ENCODE results near the gene DOCK2. TPM values are rescaled to one million over a fixed set of nuclear protein-coding genes. Genes with fewer than 3 reads are reported as not detected.

The DOCK2 gene
- total and polyA plus RNA-seq, 3 donors from 2014 or later, result 6.8 to 8.9 (median 7.3) TPM

GRCh38 chr5:169634606-169635005, 2.5 kb upstream of the DOCK2 start:
- Histone ChIP-seq H3K9me3 (no peaks in the 10 kb centered on the region), H3K4me3 (no peak overlapping the region), H3K4me1 (no peaks in the 10 kb centered on the region), H3K27ac (no peak overlapping the region), H3K36me3 (ENCODE audit: low read depth, missing control alignments) (no peaks in the 10 kb centered on the region), H3K27me3 (no peaks in the 10 kb centered on the region)
- TF ChIP-seq POLR2A (IDR thresholded peaks at IDR 0.05) (no peak), CTCF (IDR thresholded peaks at IDR 0.05) (no peak)
- intact Hi-C loops (cut with DNase I; ENCODE audit: low total_unique reads), result no loop called here
- WGBS, 2 donors, result 82 to 87% methylated on average over 1 of the region's 1 CpG
- no peak for DNase-seq

DNA sequence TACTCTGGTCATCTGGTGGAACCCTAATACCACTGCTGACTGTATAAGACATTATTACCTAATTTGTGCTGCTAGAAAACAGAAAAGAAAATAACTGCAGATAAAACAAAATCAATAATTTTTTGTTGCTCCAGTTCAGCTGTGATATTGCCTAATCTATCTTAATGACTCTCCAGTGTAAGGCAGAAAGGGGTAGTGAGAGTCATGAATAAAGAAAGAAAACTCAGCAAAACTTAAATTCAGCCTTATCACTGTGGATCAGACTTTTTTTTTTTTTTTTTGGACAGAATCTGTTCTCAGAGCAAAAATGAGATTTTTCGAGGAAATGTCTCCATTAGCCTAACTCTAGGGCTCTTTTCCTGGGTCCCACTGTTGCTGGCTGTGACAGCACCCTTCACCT, 1.1 kb upstream of the DOCK2 start:
- TF ChIP-seq CTCF (IDR thresholded peaks at IDR 0.05) (no peak), POLR2A (IDR thresholded peaks at IDR 0.05) (no peak)
- Histone ChIP-seq H3K9me3 (no peaks in the 10 kb centered on the region), H3K4me1 (no peaks in the 10 kb centered on the region), H3K36me3 (ENCODE audit: low read depth, missing control alignments) (no peaks in the 10 kb centered on the region), H3K27ac (no peak overlapping the region), H3K4me3 (no peak overlapping the region), H3K27me3 (no peaks in the 10 kb centered on the region)
- intact Hi-C loops (cut with DNase I; ENCODE audit: low total_unique reads), result no loop called here
- DNase-seq, result no peak
- 56 to 61% methylated on average over 1 of the region's 1 CpG for WGBS, 2 donors

- peak overlapping the region; percentile 46 to 53 for H3K4me3 ChIP-seq
- H3K9me3 ChIP-seq, result no peaks in the 10 kb centered on the region
- no peaks in the 10 kb centered on the region for H3K4me1 ChIP-seq
- no peak for DNase-seq
- H3K27me3 ChIP-seq, result no peaks in the 10 kb centered on the region
- no peak overlapping the region for H3K27ac ChIP-seq
- TF ChIP-seq CTCF (IDR thresholded peaks at IDR 0.05) (no peak), POLR2A (IDR thresholded peaks at IDR 0.05) (no peak)
- 46 to 49% methylated on average over 23 of the region's 23 CpGs for WGBS, 2 donors
- H3K36me3 ChIP-seq (ENCODE audit: low read depth, missing control alignments), result no peaks in the 10 kb centered on the region
- intact Hi-C loops (cut with DNase I; ENCODE audit: low total_unique reads), result no loop called here
Measured at GRCh38 chr5:169636477-169637084, 494 bp upstream of the DOCK2 start.

DNA sequence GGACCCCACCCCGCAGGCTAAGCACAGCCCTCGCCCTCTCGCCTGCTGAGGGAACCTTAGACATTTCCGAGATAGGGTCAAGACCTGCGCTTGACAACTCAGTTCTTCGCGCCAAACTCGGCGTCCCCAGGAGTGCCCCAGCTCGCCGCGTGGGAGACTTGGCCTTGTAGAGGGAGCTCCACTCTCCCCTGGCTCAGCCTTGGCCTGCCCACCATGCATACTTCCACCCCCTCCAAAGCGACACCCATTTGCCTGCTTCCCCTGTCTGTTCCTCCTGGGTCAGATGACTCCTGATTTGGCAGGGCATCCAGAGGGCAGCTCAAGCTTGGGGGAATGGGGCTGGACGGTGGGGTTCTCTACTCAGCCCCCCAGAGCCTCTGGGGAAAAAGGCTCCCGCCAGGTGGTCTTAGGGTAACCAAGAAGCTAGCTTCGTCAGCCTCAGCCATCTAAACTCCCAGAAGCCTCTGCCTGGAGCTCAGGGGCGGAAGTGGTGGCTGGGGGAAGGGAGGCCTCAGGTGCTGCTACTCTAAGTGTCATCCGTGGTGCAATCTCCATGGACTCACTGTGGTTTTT, 560 bp downstream of the DOCK2 start:
- intact Hi-C loops (cut with DNase I; ENCODE audit: low total_unique reads), result no loop called here
- no peak overlapping the region for H3K27ac ChIP-seq
- no peaks in the 10 kb centered on the region for H3K36me3 ChIP-seq (ENCODE audit: low read depth, missing control alignments)
- H3K27me3 ChIP-seq, result no peaks in the 10 kb centered on the region
- 14 to 65% methylated on average over 2 to 16 of the region's 18 CpGs for WGBS, 2 donors
- no peaks in the 10 kb centered on the region for H3K9me3 ChIP-seq
- no peaks in the 10 kb centered on the region for H3K4me1 ChIP-seq
- TF ChIP-seq CTCF (IDR thresholded peaks at IDR 0.05) (no peak), POLR2A (IDR thresholded peaks at IDR 0.05) (no peak)
- peak; percentile 29 for DNase-seq
- H3K4me3 ChIP-seq, result peak overlapping the region; percentile 46 to 53

GRCh38 chr5:169641253-169641652, 4.2 kb downstream of the DOCK2 start:
- Histone ChIP-seq H3K4me1 (no peaks in the 10 kb centered on the region), H3K36me3 (ENCODE audit: low read depth, missing control alignments) (no peaks in the 10 kb centered on the region), H3K9me3 (no peaks in the 10 kb centered on the region), H3K27ac (no peak overlapping the region), H3K4me3 (no peak overlapping the region), H3K27me3 (no peaks in the 10 kb centered on the region)
- 38 to 52% methylated on average over 6 of the region's 6 CpGs for WGBS, 2 donors
- DNase-seq, result no peak
- intact Hi-C loops (cut with DNase I; ENCODE audit: low total_unique reads), result no loop called here
- TF ChIP-seq CTCF (IDR thresholded peaks at IDR 0.05) (no peak), POLR2A (IDR thresholded peaks at IDR 0.05) (no peak)
